ENCODE data around the gene COX15. TPM values are rescaled to one million over a fixed set of nuclear protein-coding genes. Genes with fewer than 3 reads are reported as not detected.
"Not testable (repeated sequence)": the region's sequence is repeated elsewhere in the genome, so short reads cannot be mapped to it uniquely, and the experiment has no call there.

Gene COX15
- total RNA-seq, 1 experiment from 2014 or later, result 41.4 TPM

DNA sequence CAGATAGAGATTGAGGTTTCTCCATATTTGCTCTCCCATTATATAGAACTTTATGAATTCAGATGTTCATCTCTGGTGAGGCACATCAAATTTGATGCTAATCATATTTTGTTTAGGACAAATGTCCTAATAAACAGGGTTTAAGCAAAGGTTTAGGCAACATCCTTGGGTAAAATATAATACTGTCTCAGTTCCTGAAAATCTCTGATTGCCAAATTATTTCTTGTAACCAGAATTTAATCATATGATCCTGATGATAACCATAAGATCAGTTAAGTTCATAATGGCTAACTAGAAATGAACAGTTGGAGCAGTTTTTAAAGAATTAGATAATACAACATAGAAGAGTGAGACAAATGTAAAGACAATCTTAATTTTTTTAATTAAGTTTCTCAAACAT is 18.7 kb upstream of the COX15 start:
- H3K9me3 Mint-ChIP-seq, result no peaks in the 10 kb centered on the region
- POLR2A ChIA-PET, result no interaction called here

DNA sequence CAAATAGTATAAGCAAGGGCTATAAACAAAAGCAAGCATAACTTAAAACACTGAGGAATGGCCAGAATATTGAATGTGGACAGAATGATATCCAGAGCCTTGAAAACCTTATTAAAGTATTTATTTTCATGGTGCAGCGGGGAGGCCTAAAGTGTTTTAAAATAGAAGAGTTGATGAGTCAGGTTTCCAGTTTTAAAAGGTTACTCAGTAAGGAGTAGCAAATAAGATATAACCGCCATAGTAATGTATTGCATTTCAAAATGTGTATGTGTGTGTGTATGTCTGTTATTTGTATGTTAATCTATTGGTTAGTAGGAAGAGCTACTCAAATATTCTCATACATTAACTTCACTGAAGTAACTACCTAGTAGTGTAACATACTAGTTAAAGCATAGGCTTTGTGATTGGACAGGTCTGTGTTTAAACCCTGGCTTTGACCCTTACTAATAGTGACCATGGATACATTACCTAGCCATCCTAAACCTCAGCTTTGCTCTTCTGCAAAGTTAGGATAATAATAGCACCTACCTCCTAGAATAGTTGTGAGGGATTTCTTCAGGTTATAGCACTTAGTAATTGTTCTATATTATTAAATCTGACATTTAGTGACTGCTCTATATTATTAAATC is 17.0 kb upstream of the COX15 start:
- ChIA-PET POLR2A (no interaction called here), CTCF (no interaction called here)
- Mint-ChIP-seq H3K36me3 (peaks cover 54% of the 10 kb centered on the region), H3K27ac (no peak overlapping the region), H3K27me3 (ENCODE audit: low read depth) (no peaks in the 10 kb centered on the region), H3K4me3 (no peak overlapping the region), H3K9me3 (no peaks in the 10 kb centered on the region), H3K4me1 (no peaks in the 10 kb centered on the region)
- DNase-seq (ENCODE audit: low spot score) (no peak), ATAC-seq (no peak)
- TF ChIP-seq ZNF232 (CRISPR knock-in tag; IDR thresholded peaks at IDR 0.05) (no peak), TCF7 (CRISPR knock-in tag; IDR thresholded peaks at IDR 0.05; ENCODE audit: low read depth) (no peak), RELA (CRISPR knock-in tag; IDR thresholded peaks at IDR 0.05; ENCODE audit: borderline replicate concordance) (no peak), ATF1 (CRISPR knock-in tag; IDR thresholded peaks at IDR 0.05) (no peak), SP1 (CRISPR knock-in tag; conservative IDR thresholded peaks at IDR 0.05) (no peak), OVOL2 (CRISPR knock-in tag; IDR thresholded peaks at IDR 0.05; ENCODE audit: borderline replicate concordance) (no peak), MXD4 (CRISPR knock-in tag; IDR thresholded peaks at IDR 0.05; ENCODE audit: borderline replicate concordance) (no peak)
- TF ChIP-seq, protein P1, sequence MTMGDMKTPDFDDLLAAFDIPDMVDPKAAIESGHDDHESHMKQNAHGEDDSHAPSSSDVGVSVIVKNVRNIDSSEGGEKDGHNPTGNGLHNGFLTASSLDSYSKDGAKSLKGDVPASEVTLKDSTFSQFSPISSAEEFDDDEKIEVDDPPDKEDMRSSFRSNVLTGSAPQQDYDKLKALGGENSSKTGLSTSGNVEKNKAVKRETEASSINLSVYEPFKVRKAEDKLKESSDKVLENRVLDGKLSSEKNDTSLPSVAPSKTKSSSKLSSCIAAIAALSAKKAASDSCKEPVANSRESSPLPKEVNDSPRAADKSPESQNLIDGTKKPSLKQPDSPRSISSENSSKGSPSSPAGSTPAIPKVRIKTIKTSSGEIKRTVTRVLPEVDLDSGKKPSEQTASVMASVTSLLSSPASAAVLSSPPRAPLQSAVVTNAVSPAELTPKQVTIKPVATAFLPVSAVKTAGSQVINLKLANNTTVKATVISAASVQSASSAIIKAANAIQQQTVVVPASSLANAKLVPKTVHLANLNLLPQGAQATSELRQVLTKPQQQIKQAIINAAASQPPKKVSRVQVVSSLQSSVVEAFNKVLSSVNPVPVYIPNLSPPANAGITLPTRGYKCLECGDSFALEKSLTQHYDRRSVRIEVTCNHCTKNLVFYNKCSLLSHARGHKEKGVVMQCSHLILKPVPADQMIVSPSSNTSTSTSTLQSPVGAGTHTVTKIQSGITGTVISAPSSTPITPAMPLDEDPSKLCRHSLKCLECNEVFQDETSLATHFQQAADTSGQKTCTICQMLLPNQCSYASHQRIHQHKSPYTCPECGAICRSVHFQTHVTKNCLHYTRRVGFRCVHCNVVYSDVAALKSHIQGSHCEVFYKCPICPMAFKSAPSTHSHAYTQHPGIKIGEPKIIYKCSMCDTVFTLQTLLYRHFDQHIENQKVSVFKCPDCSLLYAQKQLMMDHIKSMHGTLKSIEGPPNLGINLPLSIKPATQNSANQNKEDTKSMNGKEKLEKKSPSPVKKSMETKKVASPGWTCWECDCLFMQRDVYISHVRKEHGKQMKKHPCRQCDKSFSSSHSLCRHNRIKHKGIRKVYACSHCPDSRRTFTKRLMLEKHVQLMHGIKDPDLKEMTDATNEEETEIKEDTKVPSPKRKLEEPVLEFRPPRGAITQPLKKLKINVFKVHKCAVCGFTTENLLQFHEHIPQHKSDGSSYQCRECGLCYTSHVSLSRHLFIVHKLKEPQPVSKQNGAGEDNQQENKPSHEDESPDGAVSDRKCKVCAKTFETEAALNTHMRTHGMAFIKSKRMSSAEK (CRISPR knock-in tag; IDR thresholded peaks at IDR 0.05; ENCODE audit: borderline replicate concordance), result no peak
- TF ChIP-seq, protein P2, sequence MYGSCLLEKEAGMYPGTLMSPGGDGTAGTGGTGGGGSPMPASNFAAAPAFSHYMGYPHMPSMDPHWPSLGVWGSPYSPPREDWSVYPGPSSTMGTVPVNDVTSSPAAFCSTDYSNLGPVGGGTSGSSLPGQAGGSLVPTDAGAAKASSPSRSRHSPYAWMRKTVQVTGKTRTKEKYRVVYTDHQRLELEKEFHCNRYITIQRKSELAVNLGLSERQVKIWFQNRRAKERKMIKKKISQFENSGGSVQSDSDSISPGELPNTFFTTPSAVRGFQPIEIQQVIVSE (CRISPR knock-in tag; IDR thresholded peaks at IDR 0.05; ENCODE audit: borderline replicate concordance), result no peak
- TF ChIP-seq, protein P3, sequence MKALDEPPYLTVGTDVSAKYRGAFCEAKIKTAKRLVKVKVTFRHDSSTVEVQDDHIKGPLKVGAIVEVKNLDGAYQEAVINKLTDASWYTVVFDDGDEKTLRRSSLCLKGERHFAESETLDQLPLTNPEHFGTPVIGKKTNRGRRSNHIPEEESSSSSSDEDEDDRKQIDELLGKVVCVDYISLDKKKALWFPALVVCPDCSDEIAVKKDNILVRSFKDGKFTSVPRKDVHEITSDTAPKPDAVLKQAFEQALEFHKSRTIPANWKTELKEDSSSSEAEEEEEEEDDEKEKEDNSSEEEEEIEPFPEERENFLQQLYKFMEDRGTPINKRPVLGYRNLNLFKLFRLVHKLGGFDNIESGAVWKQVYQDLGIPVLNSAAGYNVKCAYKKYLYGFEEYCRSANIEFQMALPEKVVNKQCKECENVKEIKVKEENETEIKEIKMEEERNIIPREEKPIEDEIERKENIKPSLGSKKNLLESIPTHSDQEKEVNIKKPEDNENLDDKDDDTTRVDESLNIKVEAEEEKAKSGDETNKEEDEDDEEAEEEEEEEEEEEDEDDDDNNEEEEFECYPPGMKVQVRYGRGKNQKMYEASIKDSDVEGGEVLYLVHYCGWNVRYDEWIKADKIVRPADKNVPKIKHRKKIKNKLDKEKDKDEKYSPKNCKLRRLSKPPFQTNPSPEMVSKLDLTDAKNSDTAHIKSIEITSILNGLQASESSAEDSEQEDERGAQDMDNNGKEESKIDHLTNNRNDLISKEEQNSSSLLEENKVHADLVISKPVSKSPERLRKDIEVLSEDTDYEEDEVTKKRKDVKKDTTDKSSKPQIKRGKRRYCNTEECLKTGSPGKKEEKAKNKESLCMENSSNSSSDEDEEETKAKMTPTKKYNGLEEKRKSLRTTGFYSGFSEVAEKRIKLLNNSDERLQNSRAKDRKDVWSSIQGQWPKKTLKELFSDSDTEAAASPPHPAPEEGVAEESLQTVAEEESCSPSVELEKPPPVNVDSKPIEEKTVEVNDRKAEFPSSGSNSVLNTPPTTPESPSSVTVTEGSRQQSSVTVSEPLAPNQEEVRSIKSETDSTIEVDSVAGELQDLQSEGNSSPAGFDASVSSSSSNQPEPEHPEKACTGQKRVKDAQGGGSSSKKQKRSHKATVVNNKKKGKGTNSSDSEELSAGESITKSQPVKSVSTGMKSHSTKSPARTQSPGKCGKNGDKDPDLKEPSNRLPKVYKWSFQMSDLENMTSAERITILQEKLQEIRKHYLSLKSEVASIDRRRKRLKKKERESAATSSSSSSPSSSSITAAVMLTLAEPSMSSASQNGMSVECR (CRISPR knock-in tag; IDR thresholded peaks at IDR 0.05; ENCODE audit: borderline replicate concordance), result no peak

More for the DNA sequence above, 18.7 kb upstream of the COX15 start:
- Mint-ChIP-seq H3K27me3 (ENCODE audit: low read depth) (no peaks in the 10 kb centered on the region), H3K4me1 (no peaks in the 10 kb centered on the region), H3K4me3 (no peak overlapping the region), H3K27ac (no peak overlapping the region), H3K36me3 (peaks cover 54% of the 10 kb centered on the region)
- TF ChIP-seq, protein P4, sequence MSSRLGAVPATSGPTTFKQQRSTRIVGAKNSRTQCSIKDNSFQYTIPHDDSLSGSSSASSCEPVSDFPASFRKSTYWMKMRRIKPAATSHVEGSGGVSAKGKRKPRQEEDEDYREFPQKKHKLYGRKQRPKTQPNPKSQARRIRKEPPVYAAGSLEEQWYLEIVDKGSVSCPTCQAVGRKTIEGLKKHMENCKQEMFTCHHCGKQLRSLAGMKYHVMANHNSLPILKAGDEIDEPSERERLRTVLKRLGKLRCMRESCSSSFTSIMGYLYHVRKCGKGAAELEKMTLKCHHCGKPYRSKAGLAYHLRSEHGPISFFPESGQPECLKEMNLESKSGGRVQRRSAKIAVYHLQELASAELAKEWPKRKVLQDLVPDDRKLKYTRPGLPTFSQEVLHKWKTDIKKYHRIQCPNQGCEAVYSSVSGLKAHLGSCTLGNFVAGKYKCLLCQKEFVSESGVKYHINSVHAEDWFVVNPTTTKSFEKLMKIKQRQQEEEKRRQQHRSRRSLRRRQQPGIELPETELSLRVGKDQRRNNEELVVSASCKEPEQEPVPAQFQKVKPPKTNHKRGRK (CRISPR knock-in tag; IDR thresholded peaks at IDR 0.05; ENCODE audit: borderline replicate concordance), result no peak
- TF ChIP-seq ZNF671 (CRISPR knock-in tag; IDR thresholded peaks at IDR 0.05), result no peak
- no peak for TF ChIP-seq ZNF138 (CRISPR knock-in tag; conservative IDR thresholded peaks at IDR 0.05)
- no peak for TF ChIP-seq SOX15 (CRISPR knock-in tag; IDR thresholded peaks at IDR 0.05)
- TF ChIP-seq NR3C1 (CRISPR knock-in tag; conservative IDR thresholded peaks at IDR 0.05; ENCODE audit: low read depth), result no peak
- TF ChIP-seq GABPB1 (CRISPR knock-in tag; IDR thresholded peaks at IDR 0.05), result no peak
- TF ChIP-seq, protein P5, sequence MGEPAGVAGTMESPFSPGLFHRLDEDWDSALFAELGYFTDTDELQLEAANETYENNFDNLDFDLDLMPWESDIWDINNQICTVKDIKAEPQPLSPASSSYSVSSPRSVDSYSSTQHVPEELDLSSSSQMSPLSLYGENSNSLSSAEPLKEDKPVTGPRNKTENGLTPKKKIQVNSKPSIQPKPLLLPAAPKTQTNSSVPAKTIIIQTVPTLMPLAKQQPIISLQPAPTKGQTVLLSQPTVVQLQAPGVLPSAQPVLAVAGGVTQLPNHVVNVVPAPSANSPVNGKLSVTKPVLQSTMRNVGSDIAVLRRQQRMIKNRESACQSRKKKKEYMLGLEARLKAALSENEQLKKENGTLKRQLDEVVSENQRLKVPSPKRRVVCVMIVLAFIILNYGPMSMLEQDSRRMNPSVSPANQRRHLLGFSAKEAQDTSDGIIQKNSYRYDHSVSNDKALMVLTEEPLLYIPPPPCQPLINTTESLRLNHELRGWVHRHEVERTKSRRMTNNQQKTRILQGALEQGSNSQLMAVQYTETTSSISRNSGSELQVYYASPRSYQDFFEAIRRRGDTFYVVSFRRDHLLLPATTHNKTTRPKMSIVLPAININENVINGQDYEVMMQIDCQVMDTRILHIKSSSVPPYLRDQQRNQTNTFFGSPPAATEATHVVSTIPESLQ (CRISPR knock-in tag; IDR thresholded peaks at IDR 0.05), result no peak
- TF ChIP-seq JUN (CRISPR knock-in tag; IDR thresholded peaks at IDR 0.05), result no peak
- TF ChIP-seq IRF2 (CRISPR knock-in tag; IDR thresholded peaks at IDR 0.05; ENCODE audit: borderline replicate concordance, low read depth), result no peak
- CTCF ChIA-PET, result no interaction called here
- ATAC-seq (no peak), DNase-seq (ENCODE audit: low spot score) (no peak)

DNA sequence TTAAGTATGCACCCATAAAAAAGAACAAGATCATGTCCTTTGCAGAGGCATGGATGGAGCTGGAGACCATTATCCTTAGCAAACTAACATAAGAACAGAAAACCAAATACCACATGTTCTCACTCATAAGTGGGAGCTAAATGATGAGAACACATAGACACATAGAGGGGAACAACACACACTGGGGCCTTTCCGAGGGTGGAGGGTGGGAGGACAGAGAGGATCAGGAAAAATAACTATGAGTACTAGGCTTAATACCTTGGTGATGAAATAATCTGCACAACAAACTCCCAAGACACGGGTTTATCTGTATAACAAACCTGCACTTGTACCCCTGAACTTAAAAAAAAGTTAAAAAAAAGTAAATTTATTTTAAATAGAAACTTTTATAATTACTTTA is 14.2 kb upstream of the COX15 start:
- ATAC-seq; H3K4me1 Mint-ChIP-seq; POLR2A ChIA-PET; DNase-seq (ENCODE audit: low spot score); H3K27ac Mint-ChIP-seq; H3K27me3 Mint-ChIP-seq (ENCODE audit: low read depth); H3K9me3 Mint-ChIP-seq; H3K4me3 Mint-ChIP-seq; CTCF ChIA-PET: not testable (repeated sequence)
- peaks cover 65% of the 10 kb centered on the region for H3K36me3 Mint-ChIP-seq
